Mesendoderm (in vitro differentiated cells): ENCODE measurements around the gene DNAI4.

Source experiments
- DNase-seq: peaks from one replicate; pipeline ENCODE4 v3.0.0; 2013
- H2AK5ac ChIP-seq: 2 replicates; pipeline ENCODE4 v1.6.1; 2013; ENCODE audit warnings: low read length, inconsistent platforms
- H2BK120ac ChIP-seq: 2 replicates; pipeline ENCODE4 v1.6.1; 2013; ENCODE audit warnings: low read depth, mild to moderate bottlenecking, low read length, moderate library complexity, mixed read lengths
- H2BK15ac ChIP-seq: replicated peaks from 2 replicates; pipeline ENCODE4 v1.6.1; 2013; ENCODE audit warnings: low read depth, mild to moderate bottlenecking, moderate library complexity
- H2BK5ac ChIP-seq: 2 replicates; pipeline ENCODE4 v1.6.1; 2013; ENCODE audit warnings: low read length, inconsistent platforms
- H3K18ac ChIP-seq: 2 replicates; pipeline ENCODE4 v1.6.1; 2013; ENCODE audit warnings: mild to moderate bottlenecking, low read length, mixed read lengths
- H3K23ac ChIP-seq: one replicate; pipeline ENCODE4 v1.6.1; 2013; ENCODE audit warnings: low read length
- H3K27ac ChIP-seq: 2 replicates; pipeline ENCODE4 v1.5.1; 2013; ENCODE audit warnings: low read depth, mild to moderate bottlenecking, inconsistent platforms, low read length, moderate library complexity
- H3K27me3 ChIP-seq: 2 replicates; pipeline ENCODE4 v1.6.1; 2013; ENCODE audit warnings: low read length, control low read depth, mild to moderate bottlenecking, inconsistent platforms; ENCODE audit not compliant: insufficient read depth, poor library complexity
- H3K36me3 ChIP-seq: 2 replicates; pipeline ENCODE4 v1.6.1; 2013; ENCODE audit warnings: low read length, inconsistent platforms; ENCODE audit not compliant: control insufficient read depth, insufficient read depth
- H3K4ac ChIP-seq: one replicate; pipeline ENCODE4 v1.6.1; 2013; ENCODE audit warnings: low read depth, mild to moderate bottlenecking, low read length, moderate library complexity
- H3K4me1 ChIP-seq: 2 replicates; pipeline ENCODE4 v1.6.1; 2013; ENCODE audit warnings: low read depth, low read length, inconsistent platforms; ENCODE audit not compliant: control insufficient read depth
- H3K4me2 ChIP-seq: 2 replicates; pipeline ENCODE4 v1.6.1; 2013; ENCODE audit warnings: low read length
- H3K4me3 ChIP-seq: 2 replicates; pipeline ENCODE4 v1.5.1; 2013; ENCODE audit warnings: mild to moderate bottlenecking, low read length
- H3K56ac ChIP-seq: one replicate; pipeline ENCODE4 v1.6.1; 2013; ENCODE audit warnings: low read length
- H3K79me1 ChIP-seq: 2 replicates; pipeline ENCODE4 v1.6.1; 2013; ENCODE audit warnings: low read length, inconsistent platforms
- H3K79me2 ChIP-seq: 2 replicates; pipeline ENCODE4 v1.6.1; 2013; ENCODE audit warnings: mild to moderate bottlenecking, low read length; ENCODE audit not compliant: control insufficient read depth, insufficient read depth
- H3K9ac ChIP-seq: 2 replicates; pipeline ENCODE4 v1.6.1; 2013; ENCODE audit warnings: low read length, inconsistent platforms
- H4K5ac ChIP-seq: one replicate; pipeline ENCODE4 v1.6.1; 2013; ENCODE audit warnings: low read length
- H4K8ac ChIP-seq: one replicate; pipeline ENCODE4 v1.6.1; 2013; ENCODE audit warnings: low read depth, mild to moderate bottlenecking, control low read depth, low read length, moderate library complexity
- WGBS: extraction: QIAGEN DNeasy Blood & Tissue Kit; methylation state at CpG from one replicate; pipeline ENCODE4 v1.1.7; 2013; ENCODE audit warnings: low lambda C conversion rate, missing lambda C conversion rate; ENCODE audit not compliant: insufficient coverage; ENCODE audit errors: extremely low coverage; 5-methylcytosine and 5-hydroxymethylcytosine counted together

DNAI4 gene

GRCh38 chr1:66927528-66927927 lies 2.9 kb upstream of the DNAI4 start:
- Histone ChIP-seq H3K79me2 (peaks cover 21% of the 10 kb centered on the region), H4K5ac (no peak overlapping the region), H2AK5ac (no peak overlapping the region), H3K23ac (no peak overlapping the region), H3K4me3 (no peak overlapping the region), H2BK120ac (no peak overlapping the region), H3K4me1 (no peaks in the 10 kb centered on the region), H3K9ac (no peak overlapping the region), H4K8ac (no peak overlapping the region), H3K27me3 (no peaks in the 10 kb centered on the region), H3K27ac (no peak overlapping the region), H3K36me3 (no peaks in the 10 kb centered on the region), H3K56ac (no peak overlapping the region), H3K4me2 (no peak overlapping the region), H3K18ac (no peak overlapping the region), H2BK5ac (no peak overlapping the region), H2BK15ac (no peak overlapping the region), H3K4ac (no peak overlapping the region), H3K79me1 (peaks cover 2% of the 10 kb centered on the region)
- DNase-seq: no peak

DNA sequence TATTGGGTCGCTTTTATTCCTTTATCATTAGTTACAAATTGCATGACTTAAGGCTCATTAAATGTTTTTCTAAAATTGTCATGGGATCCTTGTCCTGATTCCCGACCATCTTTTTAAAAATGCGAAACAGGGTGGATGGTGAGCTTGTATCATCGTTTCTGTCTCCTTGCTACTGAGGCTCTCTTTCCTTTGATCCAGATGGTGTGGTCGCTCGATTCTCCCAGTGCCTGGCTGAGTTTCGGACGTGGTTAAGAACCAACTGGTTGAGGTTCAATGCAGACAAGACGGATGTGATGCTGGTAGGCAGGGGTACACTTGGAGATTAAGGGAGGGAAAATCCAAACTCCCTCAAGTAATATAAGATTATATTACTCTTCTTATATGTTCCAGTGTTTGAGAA lies 1.3 kb upstream of the DNAI4 start:
- H3K4me1 ChIP-seq: peaks cover 2% of the 10 kb centered on the region
- H3K4me2 ChIP-seq: peak overlapping the region; percentile 94
- no peak overlapping the region for H4K8ac ChIP-seq
- no peak overlapping the region for H2AK5ac ChIP-seq
- H2BK5ac ChIP-seq: no peak overlapping the region
- peak overlapping the region; percentile 92 for H3K4me3 ChIP-seq
- WGBS: no CpG with 5 or more reads among the region's 9 CpGs
- H3K4ac ChIP-seq: no peak overlapping the region
- no peak overlapping the region for H2BK120ac ChIP-seq
- peak overlapping the region; percentile 91 for H3K27ac ChIP-seq
- no peaks in the 10 kb centered on the region for H3K27me3 ChIP-seq
- H3K23ac ChIP-seq: no peak overlapping the region
- H3K79me2 ChIP-seq: peaks cover 13% of the 10 kb centered on the region
- H3K18ac ChIP-seq: peak overlapping the region; percentile 12
- peak overlapping the region; percentile 95 for H3K9ac ChIP-seq
- H3K79me1 ChIP-seq: peaks cover 2% of the 10 kb centered on the region
- no peaks in the 10 kb centered on the region for H3K36me3 ChIP-seq
- H4K5ac ChIP-seq: no peak overlapping the region
- peak overlapping the region; percentile 96 for H3K56ac ChIP-seq
- DNase-seq: peak; percentile 38
- no peak overlapping the region for H2BK15ac ChIP-seq

GRCh38 chr1:66925558-66925910 lies 878 bp upstream of the DNAI4 start:
- H3K4ac ChIP-seq: peak overlapping the region; percentile 41
- WGBS: no CpG with 5 or more reads among the region's 11 CpGs
- H2AK5ac ChIP-seq: no peak overlapping the region
- no peak overlapping the region for H2BK15ac ChIP-seq
- peak overlapping the region; percentile 96 for H3K56ac ChIP-seq
- DNase-seq: no peak
- H4K8ac ChIP-seq: no peak overlapping the region
- no peak overlapping the region for H2BK120ac ChIP-seq
- peak overlapping the region; percentile 12 for H3K18ac ChIP-seq
- peak overlapping the region; percentile 91 for H3K27ac ChIP-seq
- no peaks in the 10 kb centered on the region for H3K27me3 ChIP-seq
- peak overlapping the region; percentile 81 for H3K23ac ChIP-seq
- H3K4me1 ChIP-seq: peaks cover 2% of the 10 kb centered on the region
- peak overlapping the region; percentile 89 for H2BK5ac ChIP-seq
- H3K9ac ChIP-seq: peak overlapping the region; percentile 95
- peak overlapping the region; percentile 94 for H3K4me2 ChIP-seq
- no peaks in the 10 kb centered on the region for H3K36me3 ChIP-seq
- peaks cover 2% of the 10 kb centered on the region for H3K79me1 ChIP-seq
- H3K79me2 ChIP-seq: peaks cover 10% of the 10 kb centered on the region
- H3K4me3 ChIP-seq: peak overlapping the region; percentile 92
- peak overlapping the region; percentile 44 for H4K5ac ChIP-seq

DNA sequence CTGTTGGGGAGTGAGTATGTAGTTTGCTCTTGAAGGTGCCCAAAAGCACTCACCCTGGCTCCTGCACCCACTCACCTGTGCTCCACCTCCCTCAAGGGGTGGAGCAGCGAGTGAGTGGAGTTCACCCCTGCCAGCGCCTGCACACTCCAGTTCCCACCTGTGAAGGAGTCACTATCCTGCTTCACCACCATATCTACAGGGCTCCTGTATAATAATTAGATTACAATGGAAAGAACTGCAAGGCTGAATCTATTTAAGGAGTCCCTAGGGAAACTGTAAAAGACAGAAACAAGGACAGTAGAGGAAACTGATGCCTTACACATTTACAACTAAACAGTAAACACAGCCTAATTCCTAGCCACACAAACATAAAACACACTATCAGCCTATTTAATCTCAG lies 4.1 kb downstream of the DNAI4 start:
- Histone ChIP-seq H3K79me1 (peaks cover 8% of the 10 kb centered on the region), H2BK5ac (no peak overlapping the region), H3K27ac (no peak overlapping the region), H3K56ac (peak overlapping the region; percentile 30), H2BK15ac (no peak overlapping the region), H2AK5ac (no peak overlapping the region), H3K36me3 (no peaks in the 10 kb centered on the region), H3K4me1 (peaks cover 5% of the 10 kb centered on the region), H3K23ac (no peak overlapping the region), H3K27me3 (no peaks in the 10 kb centered on the region), H3K9ac (no peak overlapping the region), H4K8ac (no peak overlapping the region), H2BK120ac (no peak overlapping the region), H3K4ac (no peak overlapping the region), H3K4me3 (no peak overlapping the region), H3K18ac (no peak overlapping the region), H3K4me2 (no peak overlapping the region), H3K79me2 (peaks cover 10% of the 10 kb centered on the region), H4K5ac (no peak overlapping the region)
- WGBS: no CpG with 5 or more reads among the region's 2 CpGs
- DNase-seq: no peak

- Histone ChIP-seq H3K4me1 (peaks cover 5% of the 10 kb centered on the region), H3K79me1 (peaks cover 8% of the 10 kb centered on the region), H4K8ac (no peak overlapping the region), H3K18ac (no peak overlapping the region), H3K4ac (peak overlapping the region; percentile 62), H3K79me2 (peaks cover 10% of the 10 kb centered on the region), H2BK15ac (no peak overlapping the region), H3K9ac (no peak overlapping the region), H3K27me3 (no peaks in the 10 kb centered on the region), H4K5ac (no peak overlapping the region), H2BK5ac (no peak overlapping the region), H3K4me3 (no peak overlapping the region), H3K23ac (no peak overlapping the region), H3K4me2 (no peak overlapping the region), H3K56ac (no peak overlapping the region), H2BK120ac (no peak overlapping the region), H3K27ac (no peak overlapping the region), H3K36me3 (no peaks in the 10 kb centered on the region), H2AK5ac (no peak overlapping the region)
- no peak for DNase-seq
- WGBS: no CpG with 5 or more reads among the region's 3 CpGs
These were observed 4.8 kb downstream of the DNAI4 start for GRCh38 chr1:66919828-66920227.

GRCh38 chr1:66919063-66919462 lies 5.6 kb downstream of the DNAI4 start:
- H3K4me1 ChIP-seq: peaks cover 5% of the 10 kb centered on the region
- H3K4ac ChIP-seq: no peak overlapping the region
- H3K27ac ChIP-seq: no peak overlapping the region
- peaks cover 8% of the 10 kb centered on the region for H3K79me2 ChIP-seq
- no peak overlapping the region for H3K23ac ChIP-seq
- peaks cover 8% of the 10 kb centered on the region for H3K79me1 ChIP-seq
- no peaks in the 10 kb centered on the region for H3K27me3 ChIP-seq
- H3K4me3 ChIP-seq: no peak overlapping the region
- no peak overlapping the region for H4K8ac ChIP-seq
- H2BK120ac ChIP-seq: no peak overlapping the region
- H2AK5ac ChIP-seq: no peak overlapping the region
- H3K56ac ChIP-seq: no peak overlapping the region
- H2BK5ac ChIP-seq: peak overlapping the region; percentile 66
- no peak overlapping the region for H2BK15ac ChIP-seq
- no peak overlapping the region for H3K4me2 ChIP-seq
- no CpG with 5 or more reads among the region's 1 CpG for WGBS
- no peak for DNase-seq
- H3K18ac ChIP-seq: no peak overlapping the region
- no peak overlapping the region for H4K5ac ChIP-seq
- no peaks in the 10 kb centered on the region for H3K36me3 ChIP-seq
- H3K9ac ChIP-seq: no peak overlapping the region
